Peyer's patch (tissue), 4 donors: ENCODE data around the gene HBEGF.

Experiments used
- POLR2A ChIP-seq, 2 donors: fragments of 450-650 bp; IDR thresholded peaks; one replicate each; pipeline ENCODE4 v1.5.1; 2017; ENCODE audit warnings: antibody characterized with exemption in 2 of 2, mild to moderate bottlenecking in 2 of 2, moderate library complexity in 2 of 2
- TF ChIP-seq, protein P1 (sequence below), 6 experiments: fragments of 450-650 bp in 4 of 6; fragments of 200-600 bp in 2 of 6; sonication (generic) in 1 of 6; IDR thresholded peaks; one replicate each; pipeline ENCODE4 v1.5.1; 2017 to 2019; ENCODE audit warnings: antibody characterized with exemption in 6 of 6, mild to moderate bottlenecking in 3 of 6, moderate library complexity in 1 of 6

DNA sequence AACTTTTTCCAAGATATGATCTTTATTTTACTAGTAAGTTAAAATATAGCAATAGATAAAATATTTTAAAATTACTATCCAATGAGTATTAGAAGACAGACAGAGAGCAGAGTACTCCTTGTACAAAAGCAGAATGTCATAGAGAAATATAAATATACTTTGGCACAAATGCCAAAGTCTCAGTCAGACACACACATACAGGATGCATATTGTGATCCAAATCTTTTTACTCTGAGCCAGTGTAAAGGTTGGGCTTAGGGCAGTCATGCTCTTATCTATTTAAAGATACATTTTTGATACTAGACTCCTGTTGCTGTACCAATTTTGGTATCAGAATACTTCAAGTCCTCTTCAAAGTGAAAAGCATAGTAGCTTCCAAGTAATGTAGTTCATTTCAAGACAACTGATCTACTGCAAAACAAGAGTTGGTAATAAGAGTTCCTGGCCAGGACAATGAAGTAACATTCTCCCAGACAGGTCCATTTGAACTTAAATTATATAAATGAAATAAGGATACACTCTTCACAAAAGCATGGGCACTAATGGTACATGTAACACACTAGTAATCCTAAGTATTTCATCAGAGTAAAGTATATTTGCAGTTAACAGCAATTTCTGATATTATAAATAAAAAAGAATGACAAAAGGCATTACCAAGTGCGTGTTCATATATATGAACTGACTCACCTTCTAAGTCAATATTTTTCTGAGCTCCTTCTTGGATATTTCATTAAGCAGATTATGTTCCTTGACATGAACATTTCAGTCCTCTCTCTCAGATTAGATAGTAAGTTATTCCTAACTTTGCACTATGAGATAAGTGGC is 54.0 kb downstream of the HBEGF start:
- no peak for TF ChIP-seq POLR2A (IDR thresholded peaks at IDR 0.05)
- TF ChIP-seq, protein P1, sequence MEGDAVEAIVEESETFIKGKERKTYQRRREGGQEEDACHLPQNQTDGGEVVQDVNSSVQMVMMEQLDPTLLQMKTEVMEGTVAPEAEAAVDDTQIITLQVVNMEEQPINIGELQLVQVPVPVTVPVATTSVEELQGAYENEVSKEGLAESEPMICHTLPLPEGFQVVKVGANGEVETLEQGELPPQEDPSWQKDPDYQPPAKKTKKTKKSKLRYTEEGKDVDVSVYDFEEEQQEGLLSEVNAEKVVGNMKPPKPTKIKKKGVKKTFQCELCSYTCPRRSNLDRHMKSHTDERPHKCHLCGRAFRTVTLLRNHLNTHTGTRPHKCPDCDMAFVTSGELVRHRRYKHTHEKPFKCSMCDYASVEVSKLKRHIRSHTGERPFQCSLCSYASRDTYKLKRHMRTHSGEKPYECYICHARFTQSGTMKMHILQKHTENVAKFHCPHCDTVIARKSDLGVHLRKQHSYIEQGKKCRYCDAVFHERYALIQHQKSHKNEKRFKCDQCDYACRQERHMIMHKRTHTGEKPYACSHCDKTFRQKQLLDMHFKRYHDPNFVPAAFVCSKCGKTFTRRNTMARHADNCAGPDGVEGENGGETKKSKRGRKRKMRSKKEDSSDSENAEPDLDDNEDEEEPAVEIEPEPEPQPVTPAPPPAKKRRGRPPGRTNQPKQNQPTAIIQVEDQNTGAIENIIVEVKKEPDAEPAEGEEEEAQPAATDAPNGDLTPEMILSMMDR (IDR thresholded peaks at IDR 0.05): no peak
